Activated CD4-positive, alpha-beta T cell treated with anti-CD3 and anti-CD28 coated beads, Interleukin-2, amount 10 ng/mL, durations not matched to agents 7 days and 5 days (primary cell): Measurements from ENCODE around the gene SPON1. TPM values are rescaled to one million over a fixed set of nuclear protein-coding genes. Genes with fewer than 3 reads are reported as not detected.
"Not testable (repeated sequence)": the region's sequence is repeated elsewhere in the genome, so short reads cannot be mapped to it uniquely, and the experiment has no call there.

Source experiments
- CTCF ChIA-PET: fragments of 350-600 bp; sonication (Branson Sonifier 250); formaldehyde crosslinking; loops from one replicate; lab custom pipeline; 2021; ENCODE audit warnings: antibody characterized with exemption; lab: Charles Lee
- POLR2A ChIA-PET: fragments of 350-600 bp; sonication (Branson Sonifier 250); formaldehyde crosslinking; loops from one replicate; lab custom pipeline; 2021; ENCODE audit warnings: antibody characterized with exemption; lab: Charles Lee
- DNase-seq: peaks from one replicate; pipeline ENCODE4 v3.0.0-alpha.2; 2020
- H3K27ac Mint-ChIP-seq: one replicate; pipeline ENCODE4 v1.8.0; 2021; ENCODE audit warnings: mild to moderate bottlenecking, moderate library complexity, mixed read lengths
- H3K27me3 Mint-ChIP-seq: one replicate; pipeline ENCODE4 v1.8.0; 2021; ENCODE audit warnings: mixed read lengths
- H3K36me3 Mint-ChIP-seq: one replicate; pipeline ENCODE4 v1.8.0; 2021; ENCODE audit warnings: low read depth, mixed read lengths
- H3K4me1 Mint-ChIP-seq: one replicate; pipeline ENCODE4 v1.8.0; 2021; ENCODE audit warnings: mixed read lengths
- H3K4me3 Mint-ChIP-seq: one replicate; pipeline ENCODE4 v1.8.0; 2021; ENCODE audit warnings: mild to moderate bottlenecking, moderate library complexity, mixed read lengths
- H3K9me3 Mint-ChIP-seq: one replicate; pipeline ENCODE4 v1.8.0; 2021; ENCODE audit warnings: mixed read lengths
- total RNA-seq, 2 experiments: library from RNA; stranded (reverse); gene quantifications; one replicate each; pipeline ENCODE4 v1.2.3, GENCODE V29; 2021

SPON1 gene
- total RNA-seq, 2 experiments from 2014 or later, result 1.4 to 1.6 TPM

DNA sequence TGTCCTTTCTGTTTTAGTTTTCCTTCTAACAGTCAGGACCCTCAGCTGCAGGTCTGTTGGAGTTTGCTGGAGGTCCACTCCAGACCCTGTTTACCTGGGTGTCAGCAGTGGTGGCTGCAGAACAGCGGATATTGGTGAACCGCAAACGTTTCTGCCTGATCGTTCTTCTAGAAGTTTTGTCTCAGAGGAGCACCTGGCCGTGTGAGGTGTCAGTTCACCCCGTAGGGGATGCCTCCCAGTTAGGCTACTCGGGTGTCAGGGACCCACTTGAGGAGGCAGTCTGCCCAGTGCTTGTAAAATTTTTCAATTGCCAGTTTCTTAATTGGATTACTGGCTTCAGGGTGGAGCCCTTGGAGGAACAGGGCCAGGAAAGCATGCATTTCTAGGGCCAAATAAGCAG lies 211.2 kb downstream of the SPON1 start:
- CTCF ChIA-PET, POLR2A ChIA-PET, H3K4me3 Mint-ChIP-seq, H3K27ac Mint-ChIP-seq, H3K36me3 Mint-ChIP-seq, H3K27me3 Mint-ChIP-seq, DNase-seq: not testable (repeated sequence)
- peaks cover 13% of the 10 kb centered on the region for H3K9me3 Mint-ChIP-seq
- peaks cover 17% of the 10 kb centered on the region for H3K4me1 Mint-ChIP-seq

- H3K36me3 Mint-ChIP-seq, result peaks cover 2% of the 10 kb centered on the region
- no peak for DNase-seq
- H3K27ac Mint-ChIP-seq, result no peak overlapping the region
- H3K4me1 Mint-ChIP-seq, result peaks cover 18% of the 10 kb centered on the region
- H3K9me3 Mint-ChIP-seq, result peaks cover 8% of the 10 kb centered on the region
- no peak overlapping the region for H3K4me3 Mint-ChIP-seq
- H3K27me3 Mint-ChIP-seq, result peaks cover 3% of the 10 kb centered on the region
- CTCF ChIA-PET, result interaction anchor here (0.5 kb wide), 1 partner anchor 1819 kb away, joined by 3 read pairs; no protein-coding TSS in a partner anchor
- POLR2A ChIA-PET, result no interaction called here
Measured at GRCh38 chr11:14179116-14179820, 216.7 kb downstream of the SPON1 start.

- no peak for DNase-seq
- H3K27ac Mint-ChIP-seq, result no peak overlapping the region
- peaks cover 2% of the 10 kb centered on the region for H3K9me3 Mint-ChIP-seq
- H3K4me3 Mint-ChIP-seq, result no peak overlapping the region
- peaks cover 18% of the 10 kb centered on the region for H3K4me1 Mint-ChIP-seq
- no peaks in the 10 kb centered on the region for H3K36me3 Mint-ChIP-seq
- peaks cover 3% of the 10 kb centered on the region for H3K27me3 Mint-ChIP-seq
- ChIA-PET POLR2A (no interaction called here), CTCF (interaction anchor here (1.0 kb wide), 1 partner anchor 33 kb away, joined by 3 read pairs; no protein-coding TSS in a partner anchor)
Measured at GRCh38 chr11:14181121-14181520, 218.6 kb downstream of the SPON1 start.

DNA sequence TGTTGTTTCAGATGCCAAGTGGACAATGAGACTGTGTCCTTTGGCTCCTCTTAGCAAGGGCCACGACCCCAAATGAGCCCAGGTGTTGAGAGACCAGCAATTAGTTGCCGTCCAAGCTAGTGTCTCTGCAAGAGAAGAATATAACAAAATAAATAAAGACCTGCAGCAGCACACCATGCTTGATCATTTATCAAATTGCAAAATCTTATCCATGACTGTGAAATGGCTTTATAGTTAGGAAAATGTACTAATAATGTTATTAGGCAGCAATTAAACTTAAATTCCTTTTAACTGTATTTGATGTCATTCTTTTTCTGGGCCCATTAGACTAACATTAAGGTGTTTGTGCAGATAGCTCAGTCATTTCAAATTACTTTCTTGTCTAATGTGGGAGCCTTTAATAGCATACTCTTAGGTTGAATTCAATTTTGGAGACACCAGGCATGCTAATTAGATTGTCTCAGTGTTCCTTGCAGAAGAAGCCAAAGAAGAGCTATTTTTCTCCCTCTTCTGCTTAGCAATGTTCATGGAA lies 220.4 kb downstream of the SPON1 start:
- no peak overlapping the region for H3K27ac Mint-ChIP-seq
- POLR2A ChIA-PET, result no interaction called here
- H3K36me3 Mint-ChIP-seq, result no peaks in the 10 kb centered on the region
- DNase-seq, result no peak
- peaks cover 3% of the 10 kb centered on the region for H3K4me1 Mint-ChIP-seq
- peaks cover 3% of the 10 kb centered on the region for H3K27me3 Mint-ChIP-seq
- H3K9me3 Mint-ChIP-seq, result no peaks in the 10 kb centered on the region
- H3K4me3 Mint-ChIP-seq, result no peak overlapping the region
- CTCF ChIA-PET, result interaction anchor here (1.1 kb wide), 1 partner anchor 11 kb away, joined by 3 read pairs; no protein-coding TSS in a partner anchor

DNA sequence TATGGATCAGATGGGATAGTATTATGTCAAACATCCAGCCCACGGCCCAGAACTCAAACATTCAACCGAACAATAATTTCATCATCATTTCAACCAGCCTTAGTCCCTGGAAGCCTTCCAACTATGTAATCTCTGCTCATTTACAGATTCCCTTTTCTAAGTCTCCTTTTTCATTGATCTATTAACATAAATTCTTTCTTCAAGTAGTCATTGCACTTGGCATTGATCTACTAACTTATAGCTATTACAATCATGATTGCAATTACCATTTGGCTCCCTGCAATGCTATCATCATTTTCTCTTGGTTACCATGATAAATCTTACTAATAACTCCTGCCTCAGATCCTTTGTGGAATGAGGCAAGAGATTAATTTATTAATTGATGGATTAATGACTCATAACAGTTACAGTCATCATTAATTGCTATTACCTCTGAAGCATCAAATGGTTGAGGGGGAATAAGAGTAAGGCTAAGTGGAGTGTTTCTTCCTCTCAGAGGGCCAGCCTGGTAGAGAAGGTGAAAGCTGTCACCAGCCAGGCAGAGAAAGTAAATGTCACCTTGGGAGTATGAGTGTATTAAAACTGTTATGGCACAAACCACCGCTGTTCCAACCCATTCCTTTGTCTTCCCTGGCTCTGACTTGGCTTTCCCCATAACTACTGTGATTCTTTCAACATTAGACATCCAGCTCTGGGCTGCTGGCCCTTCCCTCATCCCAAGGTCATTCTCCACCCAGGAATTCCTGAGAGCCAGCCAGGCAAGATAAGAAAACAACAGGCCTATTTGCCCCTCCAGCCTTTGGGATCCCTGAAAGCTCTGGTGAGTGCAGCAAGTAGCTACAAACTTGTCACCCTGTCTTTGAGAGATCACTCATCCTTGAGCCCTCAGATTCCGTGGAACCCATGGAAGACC lies 221.8 kb downstream of the SPON1 start:
- Mint-ChIP-seq H3K4me3 (no peak overlapping the region), H3K9me3 (peaks cover 1% of the 10 kb centered on the region), H3K27ac (no peak overlapping the region), H3K4me1 (no peaks in the 10 kb centered on the region), H3K36me3 (no peaks in the 10 kb centered on the region), H3K27me3 (peaks cover 3% of the 10 kb centered on the region)
- ChIA-PET POLR2A (no interaction called here), CTCF (interaction anchor here (0.5 to 1.1 kb wide), 2 partner anchors 11 to 502 kb away, joined by 3 to 4 read pairs; no protein-coding TSS in a partner anchor)
- DNase-seq, result no peak

- H3K4me1 Mint-ChIP-seq, result no peaks in the 10 kb centered on the region
- CTCF ChIA-PET, result interaction anchor here (1.1 kb wide), 1 partner anchor 10 kb away, joined by 4 read pairs; no protein-coding TSS in a partner anchor
- H3K27ac Mint-ChIP-seq, result no peak overlapping the region
- no peak for DNase-seq
- POLR2A ChIA-PET, result no interaction called here
- no peaks in the 10 kb centered on the region for H3K36me3 Mint-ChIP-seq
- no peak overlapping the region for H3K4me3 Mint-ChIP-seq
- peaks cover 1% of the 10 kb centered on the region for H3K27me3 Mint-ChIP-seq
- peaks cover 1% of the 10 kb centered on the region for H3K9me3 Mint-ChIP-seq
Measured at GRCh38 chr11:14185461-14185860, 222.9 kb downstream of the SPON1 start.

DNA sequence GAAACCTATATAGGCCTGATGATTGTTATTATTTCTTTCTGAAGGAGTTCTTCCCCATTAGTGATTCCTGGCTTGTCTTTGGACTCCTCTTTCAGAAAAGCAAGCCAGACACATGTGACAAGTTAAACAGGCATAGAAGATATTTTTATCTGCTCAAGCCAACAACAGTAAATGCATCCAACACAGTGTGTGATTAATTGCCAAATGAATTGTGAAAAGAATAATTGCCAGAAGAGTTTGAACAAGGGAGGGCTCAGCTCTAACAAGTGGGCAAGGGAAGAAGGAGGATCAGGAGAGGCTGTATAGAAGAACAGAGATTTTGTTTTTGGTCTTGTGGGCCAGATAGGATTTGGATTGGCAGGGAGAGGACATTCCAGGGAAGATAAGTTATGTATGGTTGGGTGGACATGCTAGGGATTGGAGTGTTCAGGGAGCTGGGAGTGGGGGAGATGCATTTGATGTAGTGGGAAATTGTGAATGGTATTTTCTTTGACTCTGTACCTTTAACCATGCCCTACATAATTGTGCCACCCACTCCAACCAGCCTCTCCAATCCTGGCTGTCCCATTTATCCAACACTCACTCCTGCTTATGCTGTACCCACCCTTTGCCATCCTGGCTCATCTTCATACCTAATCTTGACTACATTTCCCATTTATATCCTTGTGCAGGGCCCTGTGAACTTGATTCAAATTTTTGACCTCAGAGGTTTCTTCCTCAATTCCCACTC lies 223.7 kb downstream of the SPON1 start:
- ChIA-PET CTCF (no interaction called here), POLR2A (no interaction called here)
- H3K4me1 Mint-ChIP-seq, result no peaks in the 10 kb centered on the region

DNA sequence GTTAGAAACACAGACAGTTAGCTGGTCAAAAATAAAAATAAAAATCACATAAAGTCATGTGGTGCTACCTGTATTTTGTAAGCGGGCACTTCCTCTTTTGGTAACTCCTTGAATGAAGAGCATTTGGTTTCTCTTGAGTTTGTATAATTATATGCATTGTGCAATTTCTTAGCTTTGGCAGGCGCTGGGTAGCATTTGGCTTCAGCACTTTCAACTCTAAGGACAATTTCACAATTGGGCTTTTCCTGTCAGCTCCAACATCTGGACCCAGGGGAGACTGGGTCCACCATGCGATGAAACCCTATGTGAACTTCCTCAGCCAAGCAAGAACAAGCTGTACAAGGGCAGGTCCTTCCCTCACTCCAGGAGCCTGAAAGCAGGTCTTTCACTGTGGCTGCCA lies 227.4 kb downstream of the SPON1 start:
- Mint-ChIP-seq H3K4me1 (peaks cover 2% of the 10 kb centered on the region), H3K36me3 (no peaks in the 10 kb centered on the region), H3K9me3 (peaks cover 1% of the 10 kb centered on the region), H3K4me3 (no peak overlapping the region), H3K27ac (no peak overlapping the region), H3K27me3 (no peaks in the 10 kb centered on the region)
- no peak for DNase-seq
- ChIA-PET CTCF (interaction anchor here (1.0 kb wide), 2 partner anchors 13 to 15 kb away, joined by 3 read pairs; no protein-coding TSS in a partner anchor), POLR2A (no interaction called here)

More for the DNA sequence above, 223.7 kb downstream of the SPON1 start:
- no peak overlapping the region for H3K4me3 Mint-ChIP-seq
- no peaks in the 10 kb centered on the region for H3K27me3 Mint-ChIP-seq
- peaks cover 1% of the 10 kb centered on the region for H3K9me3 Mint-ChIP-seq
- DNase-seq, result no peak
- H3K27ac Mint-ChIP-seq, result no peak overlapping the region
- no peaks in the 10 kb centered on the region for H3K36me3 Mint-ChIP-seq

- ChIA-PET CTCF (no interaction called here), POLR2A (no interaction called here)
Measured at GRCh38 chr11:14190992-14191778, 228.7 kb downstream of the SPON1 start.

GRCh38 chr11:14193644-14194043 lies 231.1 kb downstream of the SPON1 start:
- H3K4me3 Mint-ChIP-seq, result no peak overlapping the region
- CTCF ChIA-PET, result interaction anchor here (0.6 to 1.4 kb wide), 2 partner anchors 11 to 19 kb away, joined by 3 read pairs; no protein-coding TSS in a partner anchor
- H3K36me3 Mint-ChIP-seq, result no peaks in the 10 kb centered on the region
- DNase-seq, result no peak
- no peaks in the 10 kb centered on the region for H3K27me3 Mint-ChIP-seq
- no peaks in the 10 kb centered on the region for H3K9me3 Mint-ChIP-seq
- peaks cover 2% of the 10 kb centered on the region for H3K4me1 Mint-ChIP-seq
- H3K27ac Mint-ChIP-seq, result no peak overlapping the region
- POLR2A ChIA-PET, result no interaction called here

More at GRCh38 chr11:14190992-14191778, 228.7 kb downstream of the SPON1 start:
- Mint-ChIP-seq H3K27me3 (no peaks in the 10 kb centered on the region), H3K4me1 (peaks cover 2% of the 10 kb centered on the region), H3K36me3 (no peaks in the 10 kb centered on the region), H3K27ac (no peak overlapping the region), H3K4me3 (no peak overlapping the region), H3K9me3 (peaks cover 1% of the 10 kb centered on the region)
- DNase-seq, result no peak

- peak overlapping the region; percentile 6 for H3K27ac Mint-ChIP-seq
- H3K27me3 Mint-ChIP-seq, result peaks cover 5% of the 10 kb centered on the region
- no peak for DNase-seq
- CTCF ChIA-PET, result interaction anchor here (1.1 to 1.5 kb wide), 3 partner anchors 28 to 430 kb away, joined by 3 read pairs; no protein-coding TSS in a partner anchor
- no peaks in the 10 kb centered on the region for H3K9me3 Mint-ChIP-seq
- no peaks in the 10 kb centered on the region for H3K36me3 Mint-ChIP-seq
- H3K4me1 Mint-ChIP-seq, result peaks cover 8% of the 10 kb centered on the region
- no peak overlapping the region for H3K4me3 Mint-ChIP-seq
- POLR2A ChIA-PET, result no interaction called here
Measured at GRCh38 chr11:14202251-14203196, 240.0 kb downstream of the SPON1 start.
